ENCODE results near the gene ZNF630.

DNA sequence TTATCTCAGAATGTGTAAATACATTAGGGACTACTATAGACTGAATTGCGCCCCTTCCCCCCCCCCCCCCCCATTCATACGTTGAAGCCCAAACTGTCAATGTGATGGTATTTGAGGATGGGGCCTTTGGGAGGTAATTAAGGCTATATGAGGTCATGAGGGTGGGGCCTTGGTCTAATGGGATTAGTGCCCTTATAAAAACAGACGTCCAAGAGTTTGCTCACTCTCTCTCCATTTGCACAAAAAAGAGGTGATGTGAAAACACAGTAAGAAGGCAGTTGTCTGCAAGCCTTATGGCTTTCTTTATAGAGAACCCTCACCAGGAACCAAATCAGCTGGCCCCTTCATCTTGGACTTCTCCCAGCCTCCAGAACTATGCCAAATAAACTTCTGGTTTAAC lies 49.3 kb downstream of the ZNF630 start:
- TF ChIP-seq, protein P1, sequence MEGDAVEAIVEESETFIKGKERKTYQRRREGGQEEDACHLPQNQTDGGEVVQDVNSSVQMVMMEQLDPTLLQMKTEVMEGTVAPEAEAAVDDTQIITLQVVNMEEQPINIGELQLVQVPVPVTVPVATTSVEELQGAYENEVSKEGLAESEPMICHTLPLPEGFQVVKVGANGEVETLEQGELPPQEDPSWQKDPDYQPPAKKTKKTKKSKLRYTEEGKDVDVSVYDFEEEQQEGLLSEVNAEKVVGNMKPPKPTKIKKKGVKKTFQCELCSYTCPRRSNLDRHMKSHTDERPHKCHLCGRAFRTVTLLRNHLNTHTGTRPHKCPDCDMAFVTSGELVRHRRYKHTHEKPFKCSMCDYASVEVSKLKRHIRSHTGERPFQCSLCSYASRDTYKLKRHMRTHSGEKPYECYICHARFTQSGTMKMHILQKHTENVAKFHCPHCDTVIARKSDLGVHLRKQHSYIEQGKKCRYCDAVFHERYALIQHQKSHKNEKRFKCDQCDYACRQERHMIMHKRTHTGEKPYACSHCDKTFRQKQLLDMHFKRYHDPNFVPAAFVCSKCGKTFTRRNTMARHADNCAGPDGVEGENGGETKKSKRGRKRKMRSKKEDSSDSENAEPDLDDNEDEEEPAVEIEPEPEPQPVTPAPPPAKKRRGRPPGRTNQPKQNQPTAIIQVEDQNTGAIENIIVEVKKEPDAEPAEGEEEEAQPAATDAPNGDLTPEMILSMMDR (IDR thresholded peaks at IDR 0.05): no peak
- no peak for TF ChIP-seq POLR2A (IDR thresholded peaks at IDR 0.05)

Measured in testis (tissue), 2 donors.